HepG2 (cell line): ENCODE measurements around the gene PIGK. TPM values are rescaled to one million over a fixed set of nuclear protein-coding genes. Genes with fewer than 3 reads are reported as not detected.

Source experiments
- ATAC-seq: fragments of 200-7000 bp; cut with Tn5 transposase; 3 replicates; pipeline ENCODE4 v1.9.1; 2020; ENCODE audit warnings: mild to moderate bottlenecking, moderate library complexity
- BruUV-seq: library from RNA; stranded (reverse); fragments of 400-500 nt; replicated peaks from 2 replicates; lab custom pipeline; 2021; lab: Mats Ljungman, UMichigan
- CTCF ChIA-PET: fragments of 300-600 bp; formaldehyde crosslinking; extraction: SDS; loops from one replicate; lab custom pipeline; 2021; ENCODE audit warnings: low total read pairs, inconsistent platforms, low intra/inter-chr PET ratio; lab: Yijun Ruan, JAX
- POLR2A ChIA-PET: fragments of 350-600 bp; sonication (Branson Sonifier 250); formaldehyde crosslinking; loops from one replicate; lab custom pipeline; 2020; ENCODE audit warnings: antibody characterized with exemption, inconsistent platforms; lab: Yijun Ruan, JAX
- DNase-seq: peaks from one replicate; pipeline ENCODE4 v3.0.0-alpha.2; 2015; ENCODE audit warnings: low spot score
- FAIRE-seq: peaks from 3 replicates; lab custom pipeline; 2011; peaks lifted over from hg19 to GRCh38; lab: Jason Lieb, UNC
- H2AFZ ChIP-seq: one replicate; pipeline ENCODE4 v1.6.1; 2011; ENCODE audit warnings: low read length, inconsistent platforms
- H3K27ac ChIP-seq: fragments of 300-600 bp; 3 replicates; pipeline ENCODE4 v1.8.0; 2011; ENCODE audit warnings: mixed run types, mild to moderate bottlenecking, mixed read lengths, low read length, inconsistent platforms; ENCODE audit not compliant: insufficient read depth; ENCODE audit errors: extremely low read length
- H3K27me3 ChIP-seq, 2 experiments: fragments of 200-600 bp in 1 of 2; 2 replicates in 1 of 2; 3 replicates in 1 of 2; pipeline versions ENCODE4 v1.6.0 to v1.8.0; 2011; ENCODE audit warnings: low read length in 2 of 2, mild to moderate bottlenecking in 2 of 2, moderate library complexity in 2 of 2, inconsistent platforms in 1 of 2; ENCODE audit not compliant: insufficient read depth in 2 of 2, control insufficient read depth in 1 of 2
- H3K36me3 ChIP-seq, 2 experiments: fragments of 200-600 bp in 1 of 2; replicated peaks in 1 of 2; 2 replicates in 1 of 2; 3 replicates in 1 of 2; pipeline versions ENCODE4 v1.5.1 to v1.8.0; 2011; ENCODE audit warnings: low read length in 2 of 2, inconsistent platforms in 1 of 2; ENCODE audit not compliant: insufficient read depth in 2 of 2, control insufficient read depth in 1 of 2
- H3K4me1 ChIP-seq: 2 replicates; pipeline ENCODE4 v1.5.1; 2012; ENCODE audit warnings: low read length, inconsistent platforms; ENCODE audit not compliant: insufficient read depth
- H3K4me2 ChIP-seq: 2 replicates; pipeline ENCODE4 v1.6.0; 2011; ENCODE audit warnings: low read depth, low read length, inconsistent platforms
- H3K4me3 ChIP-seq, 3 experiments: fragments of 200-600 bp in 1 of 3; sonication (generic), shearing (Covaris generic) in 1 of 3; replicated peaks in 1 of 3; 2 replicates each; pipeline ENCODE4 v1.5.1; 2011 to 2016; ENCODE audit warnings: low read length in 3 of 3, inconsistent platforms in 2 of 3, low read depth in 2 of 3, mild to moderate bottlenecking in 2 of 3, control low read depth in 1 of 3, mixed read lengths in 1 of 3; ENCODE audit not compliant: insufficient read depth in 1 of 3
- H3K79me2 ChIP-seq: one replicate; pipeline ENCODE4 v1.6.1; 2011; ENCODE audit warnings: low read length, inconsistent platforms; ENCODE audit not compliant: insufficient read depth
- H3K9ac ChIP-seq: 2 replicates; pipeline ENCODE4 v1.6.0; 2011; ENCODE audit warnings: mild to moderate bottlenecking, low read depth, low read length, inconsistent platforms; ENCODE audit not compliant: insufficient read depth
- H3K9me3 ChIP-seq: 2 replicates; pipeline ENCODE4 v1.5.1; 2012; ENCODE audit warnings: mild to moderate bottlenecking, low read length
- H4K20me1 ChIP-seq: 2 replicates; pipeline ENCODE4 v1.6.0; 2011; ENCODE audit warnings: inconsistent platforms, mild to moderate bottlenecking, low read length, moderate library complexity; ENCODE audit not compliant: insufficient read depth
- ASH2L ChIP-seq: fragments of 300-600, 200-600 bp; sonication (generic); IDR thresholded peaks from 2 replicates; pipeline ENCODE4 v1.7.0; 2017; ENCODE audit warnings: low read depth, mild to moderate bottlenecking, moderate library complexity, mixed read lengths, low read length; ENCODE audit not compliant: insufficient read length
- GABPB1 ChIP-seq: IDR thresholded peaks from 2 replicates; pipeline ENCODE4 v1.6.1; 2016; ENCODE audit warnings: mild to moderate bottlenecking, missing genetic modification reagents, moderate library complexity, missing compliant biosample characterization
- MATR3 ChIP-seq: sonication (generic); formaldehyde crosslinking; IDR thresholded peaks from 2 replicates; pipeline ENCODE4 v1.4.0; 2020; ENCODE audit warnings: missing genetic modification reagents
- MIER2 ChIP-seq: IDR thresholded peaks from 2 replicates; pipeline ENCODE4 v1.6.1; 2016; ENCODE audit warnings: missing biosample characterization, missing genetic modification reagents
- SPEN ChIP-seq: sonication (generic); formaldehyde crosslinking; IDR thresholded peaks from 2 replicates; pipeline ENCODE4 v1.5.1; 2020; ENCODE audit warnings: low read depth, mild to moderate bottlenecking, missing genetic modification reagents
- ZNF256 ChIP-seq: sonication (generic); formaldehyde crosslinking; conservative IDR thresholded peaks from 2 replicates; pipeline ENCODE4 v1.4.0; 2020; ENCODE audit warnings: missing genetic modification reagents
- ZNF33B ChIP-seq: sonication (generic); formaldehyde crosslinking; IDR thresholded peaks from 2 replicates; pipeline ENCODE4 v1.5.1; 2020; ENCODE audit warnings: mild to moderate bottlenecking, missing genetic modification reagents
- ZNF567 ChIP-seq: sonication (generic); formaldehyde crosslinking; IDR thresholded peaks from 2 replicates; pipeline ENCODE4 v1.8.1; 2023; ENCODE audit warnings: mild to moderate bottlenecking, missing genetic modification reagents, borderline replicate concordance
- ZNF878 ChIP-seq: sonication (generic); formaldehyde crosslinking; IDR thresholded peaks from 2 replicates; pipeline ENCODE4 v1.8.1; 2023; ENCODE audit warnings: mild to moderate bottlenecking, missing genetic modification reagents, moderate library complexity
- WGBS: methylation state at CpG from one replicate; pipeline ENCODE4 v1.1.6; 2017; ENCODE audit warnings: low lambda C conversion rate; 5-methylcytosine and 5-hydroxymethylcytosine counted together
- in situ Hi-C: cut with HindIII; loops from 2 replicates; pipeline ENCODE4 v1.10.0; 2017; ENCODE audit warnings: low pct_unique_long_range_greater_than_20kb; ENCODE audit not compliant: extremely low pct_ligation_motif_present
- intact Hi-C: fragments of 100-400 bp; cut with micrococcal nuclease; formaldehyde crosslinking; loops from one replicate; pipeline ENCODE4 v1.10.0; 2022; ENCODE audit not compliant: unreplicated experiment
- polyA plus RNA-seq, 8 experiments: library from polyadenylated mRNA; depleted of rRNA in 3 of 8; stranded (reverse) in 7 of 8; unstranded in 1 of 8; fragments of >200 nt; fragmentation: Illumina TruSeq in 4 of 8; extraction: Trizol in 4 of 8; gene quantifications; 2 replicates each; pipeline versions ENCODE4 v1.2.1 to v1.2.3, GENCODE V29; 2011 to 2016; ENCODE audit warnings: low read depth in 4 of 8, missing spikeins in 1 of 8, mixed read lengths in 1 of 8; ENCODE audit not compliant: insufficient read depth in 1 of 8
- total RNA-seq, 5 experiments: library from RNA; depleted of rRNA; stranded (reverse); fragments of >200 nt; fragmentation: Illumina TruSeq; extraction: Trizol; gene quantifications; 2 replicates each; pipeline ENCODE4 v1.2.3, GENCODE V29; 2016; ENCODE audit warnings: low read depth in 1 of 5
- TF ChIP-seq, protein P1 (sequence below), 2 experiments: IDR thresholded peaks; 2 replicates each; pipeline ENCODE4 v1.6.1; 2011 to 2012; ENCODE audit warnings: low read length in 2 of 2, borderline replicate concordance in 1 of 2, low read depth in 1 of 2, mild to moderate bottlenecking in 1 of 2, moderate library complexity in 1 of 2
- TF ChIP-seq, protein P2 (sequence below): sonication (generic); formaldehyde crosslinking; IDR thresholded peaks from 2 replicates; pipeline ENCODE4 v1.9.0; 2021; ENCODE audit warnings: missing genetic modification reagents, mild to moderate bottlenecking, borderline replicate concordance
- TF ChIP-seq, protein P3 (sequence below): sonication (generic); formaldehyde crosslinking; IDR thresholded peaks from 2 replicates; pipeline ENCODE4 v1.8.1; 2023; ENCODE audit warnings: mild to moderate bottlenecking, moderate library complexity, missing genetic modification reagents

PIGK gene
- total and polyA plus RNA-seq, 2 of the 13 experiments (the other 11 are each of a cell fraction or from before 2014, with no cell fraction given) = 14.7 to 38.5 TPM

DNA sequence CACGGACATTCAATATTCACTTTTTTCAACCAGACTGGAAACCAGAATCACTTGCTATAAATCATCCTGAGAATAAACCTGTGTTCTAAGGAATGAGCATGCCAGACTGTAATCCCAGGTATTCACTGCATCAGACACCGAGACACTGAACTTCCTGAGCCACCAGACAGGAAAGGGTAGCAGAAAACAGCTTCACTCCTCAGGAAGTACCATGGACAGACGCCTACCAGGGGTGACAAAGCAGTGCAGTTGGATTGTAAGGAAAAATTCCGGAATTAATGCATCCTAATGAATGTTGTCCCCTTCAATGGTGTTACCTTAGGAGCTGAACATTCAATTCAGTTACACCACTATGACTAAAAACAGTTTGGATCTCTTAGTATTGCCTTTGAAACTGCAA is 156.1 kb downstream of the PIGK start:
- no peaks in the 10 kb centered on the region for H3K79me2 ChIP-seq
- H3K9ac ChIP-seq = no peak overlapping the region
- no peak for FAIRE-seq
- POLR2A ChIA-PET = no interaction called here
- ATAC-seq = no peak
- H3K36me3 ChIP-seq = no peaks in the 10 kb centered on the region
- H3K9me3 ChIP-seq = no peaks in the 10 kb centered on the region
- H3K4me3 ChIP-seq = no peak overlapping the region
- no peak overlapping the region for H3K27ac ChIP-seq
- no TSS peak for BruUV-seq
- CTCF ChIA-PET = no interaction called here
- no peaks in the 10 kb centered on the region for H3K4me1 ChIP-seq
- H2AFZ ChIP-seq = no peak overlapping the region
- in situ Hi-C loops (no loop called here), intact Hi-C loops (no loop called here)
- no peak overlapping the region for H3K4me2 ChIP-seq
- no peaks in the 10 kb centered on the region for H4K20me1 ChIP-seq
- DNase-seq = no peak
- TF ChIP-seq MIER2 (CRISPR knock-in tag) (peak; percentile 62; the same call in 1 of the 2 replicates), ZNF256 (no peak)
- TF ChIP-seq, protein P1, sequence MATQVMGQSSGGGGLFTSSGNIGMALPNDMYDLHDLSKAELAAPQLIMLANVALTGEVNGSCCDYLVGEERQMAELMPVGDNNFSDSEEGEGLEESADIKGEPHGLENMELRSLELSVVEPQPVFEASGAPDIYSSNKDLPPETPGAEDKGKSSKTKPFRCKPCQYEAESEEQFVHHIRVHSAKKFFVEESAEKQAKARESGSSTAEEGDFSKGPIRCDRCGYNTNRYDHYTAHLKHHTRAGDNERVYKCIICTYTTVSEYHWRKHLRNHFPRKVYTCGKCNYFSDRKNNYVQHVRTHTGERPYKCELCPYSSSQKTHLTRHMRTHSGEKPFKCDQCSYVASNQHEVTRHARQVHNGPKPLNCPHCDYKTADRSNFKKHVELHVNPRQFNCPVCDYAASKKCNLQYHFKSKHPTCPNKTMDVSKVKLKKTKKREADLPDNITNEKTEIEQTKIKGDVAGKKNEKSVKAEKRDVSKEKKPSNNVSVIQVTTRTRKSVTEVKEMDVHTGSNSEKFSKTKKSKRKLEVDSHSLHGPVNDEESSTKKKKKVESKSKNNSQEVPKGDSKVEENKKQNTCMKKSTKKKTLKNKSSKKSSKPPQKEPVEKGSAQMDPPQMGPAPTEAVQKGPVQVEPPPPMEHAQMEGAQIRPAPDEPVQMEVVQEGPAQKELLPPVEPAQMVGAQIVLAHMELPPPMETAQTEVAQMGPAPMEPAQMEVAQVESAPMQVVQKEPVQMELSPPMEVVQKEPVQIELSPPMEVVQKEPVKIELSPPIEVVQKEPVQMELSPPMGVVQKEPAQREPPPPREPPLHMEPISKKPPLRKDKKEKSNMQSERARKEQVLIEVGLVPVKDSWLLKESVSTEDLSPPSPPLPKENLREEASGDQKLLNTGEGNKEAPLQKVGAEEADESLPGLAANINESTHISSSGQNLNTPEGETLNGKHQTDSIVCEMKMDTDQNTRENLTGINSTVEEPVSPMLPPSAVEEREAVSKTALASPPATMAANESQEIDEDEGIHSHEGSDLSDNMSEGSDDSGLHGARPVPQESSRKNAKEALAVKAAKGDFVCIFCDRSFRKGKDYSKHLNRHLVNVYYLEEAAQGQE (IDR thresholded peaks at IDR 0.05; ENCODE audit: borderline replicate concordance in 1 of 2, low read depth in 1 of 2, low read length in 2 of 2) = peak; percentile 31 to 90
- no peaks in the 10 kb centered on the region for H3K27me3 ChIP-seq
- 13% methylated on average over 4 of the region's 4 CpGs for WGBS

DNA sequence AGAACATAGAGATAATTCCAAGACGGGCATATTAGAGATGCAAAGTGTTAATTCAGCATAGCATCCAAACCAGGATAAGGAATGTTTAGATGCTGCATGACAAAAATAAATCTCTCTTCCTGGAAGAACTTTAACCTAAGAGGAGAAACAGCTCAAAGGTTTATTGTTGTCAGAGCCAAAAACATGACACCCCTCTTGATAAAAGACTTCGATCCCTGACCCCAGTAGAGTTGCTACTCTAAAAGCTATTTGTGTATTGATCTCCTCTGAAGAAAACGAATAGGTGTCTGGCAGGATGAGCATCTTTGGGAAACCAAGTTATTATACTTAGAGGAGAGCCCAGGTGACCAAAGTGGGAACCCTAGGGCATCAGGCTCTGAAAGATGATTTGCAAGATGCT is 158.1 kb downstream of the PIGK start:
- intact Hi-C loops (no loop called here), in situ Hi-C loops (no loop called here)
- ATAC-seq (no peak), FAIRE-seq (no peak), DNase-seq (no peak)
- no peaks in the 10 kb centered on the region for H3K79me2 ChIP-seq
- no peak overlapping the region for H3K4me3 ChIP-seq
- H3K27me3 ChIP-seq = no peaks in the 10 kb centered on the region
- H2AFZ ChIP-seq = no peak overlapping the region
- H3K9ac ChIP-seq = no peak overlapping the region
- no peaks in the 10 kb centered on the region for H3K9me3 ChIP-seq
- no peaks in the 10 kb centered on the region for H3K4me1 ChIP-seq
- no peak overlapping the region for H3K27ac ChIP-seq
- no peak overlapping the region for H3K4me2 ChIP-seq
- WGBS = 0% methylated on average over 3 of the region's 3 CpGs
- BruUV-seq = no TSS peak
- POLR2A ChIA-PET = no interaction called here
- no peaks in the 10 kb centered on the region for H3K36me3 ChIP-seq
- CTCF ChIA-PET = no interaction called here
- H4K20me1 ChIP-seq = no peaks in the 10 kb centered on the region
- TF ChIP-seq, protein P2, sequence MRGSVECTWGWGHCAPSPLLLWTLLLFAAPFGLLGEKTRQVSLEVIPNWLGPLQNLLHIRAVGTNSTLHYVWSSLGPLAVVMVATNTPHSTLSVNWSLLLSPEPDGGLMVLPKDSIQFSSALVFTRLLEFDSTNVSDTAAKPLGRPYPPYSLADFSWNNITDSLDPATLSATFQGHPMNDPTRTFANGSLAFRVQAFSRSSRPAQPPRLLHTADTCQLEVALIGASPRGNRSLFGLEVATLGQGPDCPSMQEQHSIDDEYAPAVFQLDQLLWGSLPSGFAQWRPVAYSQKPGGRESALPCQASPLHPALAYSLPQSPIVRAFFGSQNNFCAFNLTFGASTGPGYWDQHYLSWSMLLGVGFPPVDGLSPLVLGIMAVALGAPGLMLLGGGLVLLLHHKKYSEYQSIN (CRISPR knock-in tag) = no peak
- TF ChIP-seq ZNF878 (CRISPR knock-in tag) (no peak), MATR3 (CRISPR knock-in tag) (no peak), ASH2L (no peak), ZNF33B (CRISPR knock-in tag) (no peak), ZNF567 (CRISPR knock-in tag) (no peak), GABPB1 (CRISPR knock-in tag) (no peak), SPEN (CRISPR knock-in tag) (no peak)
- TF ChIP-seq, protein P3, sequence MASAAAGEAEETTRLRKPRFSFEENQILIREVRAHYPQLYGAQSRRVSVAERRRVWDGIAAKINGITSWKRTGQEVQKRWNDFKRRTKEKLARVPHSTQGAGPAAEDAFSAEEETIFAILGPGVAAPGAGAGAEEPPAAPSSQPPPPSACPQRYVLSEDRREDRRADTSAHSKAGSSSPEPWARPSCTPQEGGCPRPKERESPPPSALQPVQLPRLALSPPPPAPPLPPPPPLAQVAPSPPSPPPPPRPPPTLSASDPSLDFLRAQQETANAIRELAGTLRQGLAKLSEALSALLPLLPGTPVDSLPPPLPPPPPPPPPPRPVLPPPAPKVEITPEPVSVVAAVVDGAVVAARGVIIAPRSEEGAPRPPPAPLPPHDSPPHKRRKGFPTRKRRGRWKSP (CRISPR knock-in tag) = no peak
